NCI-H774 (cell line): ENCODE results near the gene SLC35A1.

Source experiments
- DNase-seq: peaks from one replicate; lab custom pipeline; 2025; lab: John Stamatoyannopoulos, UW

The SLC35A1 gene

GRCh38 chr6:87529221-87529620, 56.4 kb downstream of the SLC35A1 start:
- no peak for DNase-seq

DNA sequence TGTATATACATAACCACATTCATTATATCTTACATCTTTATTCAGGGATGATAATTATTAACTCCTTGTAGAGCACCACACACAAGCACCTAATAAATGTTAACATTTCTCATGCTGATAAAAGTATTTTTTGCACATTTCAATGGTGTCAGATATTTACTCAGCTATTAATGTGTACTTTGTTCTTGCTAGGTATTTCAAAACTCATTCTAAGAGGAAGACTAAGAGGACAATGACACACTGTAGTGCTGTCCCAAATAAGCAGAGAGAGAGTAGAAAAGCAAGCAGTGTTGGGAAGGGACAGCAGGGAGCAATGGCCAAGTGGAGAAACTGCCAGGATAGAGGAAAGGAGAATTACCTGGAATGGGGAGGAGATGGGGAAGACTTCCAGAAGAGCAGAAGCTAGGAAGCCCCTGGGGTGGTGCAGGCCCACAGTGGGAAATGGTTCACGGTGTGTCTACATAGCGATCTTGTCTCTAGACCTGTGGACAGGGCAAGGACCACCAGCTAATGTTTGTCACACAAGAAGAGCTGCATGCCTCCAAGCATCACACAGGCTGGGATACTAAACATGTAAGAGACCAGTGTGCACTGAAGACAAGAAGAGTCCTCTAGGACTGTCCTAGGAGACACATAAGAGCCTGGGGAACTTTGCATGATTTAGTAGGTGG, 61.7 kb downstream of the SLC35A1 start:
- DNase-seq, result no peak

- DNase-seq, result no peak
Observed at GRCh38 chr6:87538510-87539260, 65.9 kb downstream of the SLC35A1 start.

- DNase-seq, result no peak
Observed at GRCh38 chr6:87539554-87539953, 66.8 kb downstream of the SLC35A1 start.

- DNase-seq, result no peak
Observed at GRCh38 chr6:87540539-87540938, 67.8 kb downstream of the SLC35A1 start.

GRCh38 chr6:87541041-87541440, 68.3 kb downstream of the SLC35A1 start:
- DNase-seq, result no peak

GRCh38 chr6:87541744-87542143, 69.0 kb downstream of the SLC35A1 start:
- no peak for DNase-seq

GRCh38 chr6:87543696-87544473, 71.1 kb downstream of the SLC35A1 start:
- DNase-seq, result no peak

DNA sequence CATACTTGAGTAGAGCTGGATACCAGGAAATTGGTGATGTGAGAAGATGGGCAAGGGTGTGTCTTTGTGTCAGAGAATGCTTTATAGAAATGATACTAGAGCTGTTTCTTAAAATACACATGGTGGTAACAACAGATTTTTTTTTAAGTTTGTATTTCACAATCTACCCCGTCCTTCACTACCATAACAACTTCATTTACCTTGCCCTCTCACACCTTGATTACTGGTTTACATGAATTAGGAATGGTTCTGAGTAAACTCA, 71.6 kb downstream of the SLC35A1 start:
- DNase-seq, result no peak

GRCh38 chr6:87551799-87552198, 79.0 kb downstream of the SLC35A1 start:
- no peak for DNase-seq

- no peak for DNase-seq
Observed at GRCh38 chr6:87553159-87553765, 80.5 kb downstream of the SLC35A1 start.

GRCh38 chr6:87555506-87555905, 82.7 kb downstream of the SLC35A1 start:
- no peak for DNase-seq

DNA sequence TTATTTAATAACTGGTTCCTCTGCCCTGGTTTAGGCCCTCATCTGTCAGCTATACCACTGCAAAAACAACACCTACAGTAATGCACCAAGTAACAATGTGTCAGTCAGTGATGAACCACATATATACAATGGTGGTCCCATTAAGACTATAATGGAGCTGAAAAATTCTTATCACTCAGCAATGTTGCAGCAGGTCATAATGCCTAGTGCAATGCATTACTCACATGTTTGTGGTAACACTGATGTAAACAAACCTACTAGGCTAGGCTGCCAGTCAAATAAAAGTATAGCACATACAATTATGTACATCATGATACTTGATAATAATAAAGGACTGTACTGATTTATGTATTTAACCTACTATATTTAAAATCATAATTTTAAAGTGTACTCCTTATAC, 85.7 kb downstream of the SLC35A1 start:
- DNase-seq, result no peak

- DNase-seq, result no peak
Observed at GRCh38 chr6:87561017-87561416, 88.2 kb downstream of the SLC35A1 start.
